ENCODE data around the gene TBC1D25.
"Not testable (repeated sequence)": the region's sequence is repeated elsewhere in the genome, so short reads cannot be mapped to it uniquely, and the experiment has no call there.

TBC1D25 gene

GRCh38 chrX:48515842-48516241, 23.7 kb upstream of the TBC1D25 start:
- ChIA-PET CTCF (no interaction called here), POLR2A (no interaction called here)
- TF ChIP-seq TARDBP (IDR thresholded peaks at IDR 0.05) (no peak), L3MBTL2 (conservative IDR thresholded peaks at IDR 0.05) (no peak), FOXK2 (IDR thresholded peaks at IDR 0.05) (no peak), ZNF384 (IDR thresholded peaks at IDR 0.05) (no peak), NFRKB (IDR thresholded peaks at IDR 0.05) (no peak), ELF4 (IDR thresholded peaks at IDR 0.05) (no peak), PKNOX1 (IDR thresholded peaks at IDR 0.05) (no peak), FOXA1 (IDR thresholded peaks at IDR 0.05) (no peak), SP1 (IDR thresholded peaks at IDR 0.05) (no peak), CTBP1 (IDR thresholded peaks at IDR 0.05; ENCODE audit: borderline replicate concordance) (no peak), HDGF (IDR thresholded peaks at IDR 0.05; ENCODE audit: borderline replicate concordance) (no peak), BHLHE40 (IDR thresholded peaks at IDR 0.05; ENCODE audit: borderline replicate concordance) (no peak), SUZ12 (IDR thresholded peaks at IDR 0.05) (no peak)
- DNase-seq (ENCODE audit: extremely low spot score) = no peak

GRCh38 chrX:48516285-48516684, 23.2 kb upstream of the TBC1D25 start:
- TF ChIP-seq FOXM1 (IDR thresholded peaks at IDR 0.05; ENCODE audit: borderline replicate concordance) (no peak), LEF1 (IDR thresholded peaks at IDR 0.05; ENCODE audit: borderline replicate concordance) (no peak), SP1 (IDR thresholded peaks at IDR 0.05) (no peak), ZNF384 (IDR thresholded peaks at IDR 0.05) (no peak), NFRKB (IDR thresholded peaks at IDR 0.05) (no peak), FOXK2 (IDR thresholded peaks at IDR 0.05) (no peak)
- no peak for DNase-seq (ENCODE audit: extremely low spot score)
- ChIA-PET CTCF (no interaction called here), POLR2A (no interaction called here)

- ChIA-PET CTCF (no interaction called here), POLR2A (no interaction called here)
- DNase-seq (ENCODE audit: extremely low spot score) = no peak
- TF ChIP-seq FOXM1 (IDR thresholded peaks at IDR 0.05; ENCODE audit: borderline replicate concordance) (no peak), ZNF384 (IDR thresholded peaks at IDR 0.05) (no peak), TARDBP (IDR thresholded peaks at IDR 0.05) (no peak), ARNT (IDR thresholded peaks at IDR 0.05) (no peak), BHLHE40 (IDR thresholded peaks at IDR 0.05; ENCODE audit: borderline replicate concordance) (no peak), HDGF (IDR thresholded peaks at IDR 0.05; ENCODE audit: borderline replicate concordance) (no peak), SP1 (IDR thresholded peaks at IDR 0.05) (no peak)
These were observed 22.5 kb upstream of the TBC1D25 start for GRCh38 chrX:48516987-48517386.

GRCh38 chrX:48519481-48519880, 20.0 kb upstream of the TBC1D25 start:
- DNase-seq (ENCODE audit: extremely low spot score); POLR2A ChIA-PET: not testable (repeated sequence)
- CTCF ChIA-PET = interaction anchor here (0.6 kb wide), 1 partner anchor 9 kb away, joined by 3 read pairs; no protein-coding TSS in a partner anchor

GRCh38 chrX:48520455-48520854, 19.1 kb upstream of the TBC1D25 start:
- ChIA-PET CTCF (no interaction called here), POLR2A (no interaction called here)
- TF ChIP-seq FOXK2 (IDR thresholded peaks at IDR 0.05) (no peak), ZNF384 (IDR thresholded peaks at IDR 0.05) (no peak), CTBP1 (IDR thresholded peaks at IDR 0.05; ENCODE audit: borderline replicate concordance) (no peak), ELF4 (IDR thresholded peaks at IDR 0.05) (no peak), NFRKB (IDR thresholded peaks at IDR 0.05) (no peak), TARDBP (IDR thresholded peaks at IDR 0.05) (no peak), SP1 (IDR thresholded peaks at IDR 0.05) (no peak), L3MBTL2 (conservative IDR thresholded peaks at IDR 0.05) (no peak), LEF1 (IDR thresholded peaks at IDR 0.05; ENCODE audit: borderline replicate concordance) (no peak), SUZ12 (IDR thresholded peaks at IDR 0.05) (no peak), FOXA1 (IDR thresholded peaks at IDR 0.05) (no peak), HDGF (IDR thresholded peaks at IDR 0.05; ENCODE audit: borderline replicate concordance) (no peak), PKNOX1 (IDR thresholded peaks at IDR 0.05) (no peak), ARNT (IDR thresholded peaks at IDR 0.05) (no peak), FOXM1 (IDR thresholded peaks at IDR 0.05; ENCODE audit: borderline replicate concordance) (no peak), BHLHE40 (IDR thresholded peaks at IDR 0.05; ENCODE audit: borderline replicate concordance) (no peak)
- DNase-seq (ENCODE audit: extremely low spot score) = no peak

- TF ChIP-seq FOXK2 (IDR thresholded peaks at IDR 0.05) = no peak
- TF ChIP-seq ARNT (IDR thresholded peaks at IDR 0.05) = no peak
- no peak for TF ChIP-seq SP1 (IDR thresholded peaks at IDR 0.05)
- TF ChIP-seq PKNOX1 (IDR thresholded peaks at IDR 0.05) = peak; percentile 66
- TF ChIP-seq LEF1 (IDR thresholded peaks at IDR 0.05; ENCODE audit: borderline replicate concordance) = no peak
- no peak for TF ChIP-seq TARDBP (IDR thresholded peaks at IDR 0.05)
- CTCF ChIA-PET = no interaction called here
- DNase-seq (ENCODE audit: extremely low spot score) = peak; percentile 25
- POLR2A ChIA-PET = interaction anchor here (1.8 kb wide), 2 partner anchors 11 to 19 kb away, joined by 4 to 10 read pairs; partner anchors contain the start of gene TBC1D25
These were observed 18.6 kb upstream of the TBC1D25 start for GRCh38 chrX:48520976-48521352.
